Islet of Langerhans (tissue), 1 donor: ENCODE data around the gene GBP5.
"Not testable (repeated sequence)": the region's sequence is repeated elsewhere in the genome, so short reads cannot be mapped to it uniquely, and the experiment has no call there.

Experiments
- FAIRE-seq: peaks from one replicate; lab custom pipeline; 2011; peaks lifted over from hg19 to GRCh38; lab: Jason Lieb, UNC

The GBP5 gene

GRCh38 chr1:89272269-89273041, at the start of gene GBP5:
Gene GBP5 (minus strand): TSS chr1:89272860. CDS start chr1:89269555, 3,305 bp downstream.
- not testable (repeated sequence) for FAIRE-seq

DNA sequence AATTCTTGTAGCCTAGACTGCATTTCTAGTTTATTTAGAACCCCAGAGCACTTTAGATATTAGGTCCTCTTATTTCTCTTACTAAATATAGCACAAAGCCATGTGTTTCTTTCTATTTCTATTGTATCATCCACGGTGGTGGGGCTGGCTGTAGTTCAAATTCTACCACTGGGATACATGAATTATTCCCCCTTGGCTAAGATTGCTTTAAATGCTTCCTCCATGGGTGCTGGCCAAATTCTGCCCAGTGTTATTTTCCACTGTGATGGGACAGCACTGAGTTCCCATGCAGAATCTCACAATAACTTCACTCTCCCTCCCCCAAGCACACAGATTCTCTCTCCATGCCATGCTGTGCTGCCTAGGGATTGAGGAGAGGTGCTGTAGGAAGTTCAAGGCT, 49.7 kb upstream of the GBP5 start:
- FAIRE-seq = no peak

DNA sequence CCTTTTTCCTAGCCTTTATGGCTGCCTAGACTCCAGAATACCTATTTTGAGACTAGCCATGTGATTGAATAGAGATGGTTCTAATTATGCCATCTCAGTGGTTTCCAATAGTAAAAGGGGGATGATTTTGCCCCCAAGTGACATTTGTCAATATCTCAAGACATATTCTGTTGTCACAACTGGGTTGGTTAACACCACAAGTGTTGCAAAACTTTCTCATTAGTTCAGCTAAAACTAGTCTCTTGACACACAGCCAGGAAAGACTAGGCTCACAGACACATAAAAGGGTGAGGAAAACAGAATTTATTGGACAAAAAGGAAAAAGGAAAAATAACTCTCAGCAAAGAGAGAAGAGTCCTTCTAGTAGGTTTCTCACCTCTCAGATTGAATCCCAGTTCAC, 39.9 kb upstream of the GBP5 start:
- FAIRE-seq = no peak

GRCh38 chr1:89311757-89312156, 39.1 kb upstream of the GBP5 start:
- no peak for FAIRE-seq

GRCh38 chr1:89310976-89311375, 38.3 kb upstream of the GBP5 start:
- FAIRE-seq = no peak

DNA sequence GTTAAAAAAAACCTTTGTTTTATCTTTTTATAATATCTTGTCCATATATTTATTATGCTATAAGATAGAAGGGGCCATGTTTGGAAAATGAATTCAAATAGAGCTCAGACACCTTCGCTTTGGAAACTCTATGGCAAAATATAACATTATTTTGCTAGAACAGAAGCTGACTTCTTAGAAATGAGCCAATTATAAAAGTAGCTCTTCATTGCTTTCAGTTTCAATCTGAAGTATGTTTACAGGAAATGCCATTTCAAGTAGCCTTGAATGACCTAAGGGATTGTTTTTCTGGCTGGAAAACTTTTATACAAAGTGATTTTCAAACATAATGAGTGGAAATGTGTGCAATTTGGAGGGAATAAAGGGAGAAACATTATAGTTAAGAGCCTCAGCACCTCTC, 37.8 kb upstream of the GBP5 start:
- no peak for FAIRE-seq

DNA sequence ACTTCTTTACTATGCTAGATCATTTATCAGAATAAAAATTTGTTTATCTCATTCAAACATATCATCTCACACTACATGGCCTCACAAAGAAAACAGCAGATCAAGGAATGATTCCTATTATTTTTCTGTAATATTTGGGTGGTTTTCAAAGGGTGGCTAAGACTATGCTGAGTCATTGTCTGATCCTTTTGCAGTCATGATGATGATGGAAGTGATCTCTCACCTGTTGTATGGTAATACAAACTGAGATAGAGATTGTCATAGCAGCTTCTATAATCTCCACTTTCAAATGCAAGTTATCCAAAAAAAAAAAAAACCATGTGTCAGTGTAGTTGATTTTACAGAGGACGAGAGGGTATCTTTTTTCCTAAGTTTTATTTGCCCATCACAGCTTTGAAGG, 37.2 kb upstream of the GBP5 start:
- FAIRE-seq = no peak

- FAIRE-seq = no peak
Measured at GRCh38 chr1:89306273-89306672, 33.6 kb upstream of the GBP5 start.

DNA sequence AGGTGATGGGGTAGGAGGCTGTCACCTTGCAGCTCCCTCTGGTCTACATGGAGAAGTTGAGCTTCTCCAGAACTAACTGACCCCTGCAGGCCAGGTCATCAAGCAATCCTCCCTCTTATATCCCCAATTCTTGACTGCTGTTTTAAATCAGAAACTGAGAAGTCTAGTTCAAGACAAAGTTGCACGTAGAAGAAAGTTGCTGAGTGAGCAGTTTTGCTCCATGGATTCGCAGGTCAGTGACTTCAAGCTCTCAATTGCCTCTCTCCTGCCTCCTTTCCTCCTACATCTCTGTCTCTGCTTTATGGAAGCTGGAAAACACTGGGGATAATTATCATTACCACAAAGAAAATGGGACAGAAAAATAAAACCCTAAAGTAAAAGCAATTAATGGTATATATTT, 32.8 kb upstream of the GBP5 start:
- FAIRE-seq = no peak

DNA sequence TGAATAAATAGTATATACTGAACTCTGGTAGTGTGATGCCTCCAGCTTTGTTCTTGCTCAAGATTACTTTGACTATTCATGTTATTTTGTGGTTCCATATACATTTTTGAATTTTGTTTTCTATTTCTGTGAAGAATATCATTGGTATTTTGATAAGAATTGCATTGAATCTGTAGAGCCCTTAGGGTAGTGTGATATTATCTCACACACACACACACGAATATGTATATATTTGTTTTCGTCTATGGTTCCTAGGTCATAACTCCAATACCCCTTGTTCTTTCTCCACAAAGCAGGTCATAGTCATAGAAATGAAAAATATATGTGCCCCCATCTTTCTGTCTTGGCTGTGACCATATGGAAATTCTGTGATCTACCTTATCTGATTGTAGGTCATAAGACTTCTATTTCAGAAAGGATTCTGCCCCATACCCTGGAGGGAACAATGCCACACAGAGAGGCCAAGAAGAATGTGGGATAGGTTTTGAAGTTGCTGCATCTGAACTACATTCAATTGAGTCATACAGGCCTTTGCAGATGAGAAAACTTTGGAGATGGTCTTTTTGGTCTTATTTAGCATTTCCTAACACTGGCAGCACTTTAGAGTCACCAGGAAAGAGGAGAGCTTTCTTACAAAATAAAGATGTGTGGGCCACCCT, 32.0 kb upstream of the GBP5 start:
- FAIRE-seq = no peak

DNA sequence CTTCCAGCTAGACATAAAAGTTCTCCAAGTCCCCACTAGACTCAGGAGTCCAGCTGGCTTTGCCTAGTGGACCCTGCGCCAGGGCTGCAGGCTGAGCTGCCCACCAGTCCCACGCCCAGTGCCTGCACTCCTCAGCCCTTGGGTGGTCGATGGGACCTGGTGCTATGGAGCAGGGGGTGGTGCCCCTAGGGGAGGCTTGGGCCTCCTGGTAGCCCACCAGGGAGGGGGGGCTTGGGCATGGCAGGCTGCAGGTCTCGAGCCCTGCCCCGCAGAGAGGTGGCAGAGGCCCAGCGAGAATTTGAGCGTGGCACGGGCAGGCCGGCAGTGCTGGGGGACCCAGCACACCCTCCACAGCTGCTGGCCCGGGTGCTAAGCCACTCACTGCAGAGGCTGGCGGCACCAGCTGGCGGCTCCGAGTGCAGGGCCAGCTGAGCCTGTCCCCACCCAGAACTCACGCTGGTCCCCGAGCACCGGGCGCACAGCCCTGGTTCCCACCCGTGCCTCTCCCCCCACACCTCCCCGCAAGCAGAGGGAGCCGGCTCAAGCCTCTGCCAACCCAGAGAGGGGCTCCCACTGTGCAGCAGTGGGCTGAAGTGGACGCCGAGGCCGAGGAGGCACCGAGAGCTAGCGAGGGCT, 30.2 kb upstream of the GBP5 start:
- no peak for FAIRE-seq

DNA sequence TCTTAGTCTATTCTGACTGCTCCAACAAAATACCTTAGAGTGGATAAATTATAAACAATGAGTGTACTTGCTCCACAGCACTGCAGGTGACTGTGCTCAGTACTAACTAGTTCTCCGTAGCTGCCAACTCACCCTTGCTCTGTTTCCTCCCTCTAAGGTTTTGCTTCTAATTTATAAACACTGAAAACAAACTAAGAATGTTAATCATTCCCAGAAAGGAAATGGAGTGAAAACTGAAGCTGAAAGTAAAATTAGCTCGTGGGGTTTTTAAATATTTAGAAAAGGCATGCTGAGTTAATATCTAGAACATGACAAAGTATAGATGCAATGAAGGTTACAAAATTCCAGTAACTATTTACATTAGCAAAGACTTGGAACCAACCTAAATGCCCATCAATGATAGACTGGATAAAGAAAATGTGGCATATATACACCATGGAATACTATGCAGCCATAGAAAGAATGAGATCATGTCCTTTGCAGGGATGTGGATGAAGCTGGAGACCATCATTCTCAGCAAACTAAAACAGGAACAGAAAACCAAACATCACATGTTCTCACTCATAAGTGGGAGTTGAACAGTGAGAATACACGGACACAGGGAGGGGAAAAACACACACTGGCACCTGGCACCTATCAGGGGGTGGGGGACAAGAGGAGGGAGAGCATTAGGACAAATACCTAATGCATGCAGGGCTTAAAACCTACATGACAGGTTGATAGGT, 27.2 kb upstream of the GBP5 start:
- not testable (repeated sequence) for FAIRE-seq

- FAIRE-seq = no peak
Measured at GRCh38 chr1:89298461-89298860, 25.8 kb upstream of the GBP5 start.

DNA sequence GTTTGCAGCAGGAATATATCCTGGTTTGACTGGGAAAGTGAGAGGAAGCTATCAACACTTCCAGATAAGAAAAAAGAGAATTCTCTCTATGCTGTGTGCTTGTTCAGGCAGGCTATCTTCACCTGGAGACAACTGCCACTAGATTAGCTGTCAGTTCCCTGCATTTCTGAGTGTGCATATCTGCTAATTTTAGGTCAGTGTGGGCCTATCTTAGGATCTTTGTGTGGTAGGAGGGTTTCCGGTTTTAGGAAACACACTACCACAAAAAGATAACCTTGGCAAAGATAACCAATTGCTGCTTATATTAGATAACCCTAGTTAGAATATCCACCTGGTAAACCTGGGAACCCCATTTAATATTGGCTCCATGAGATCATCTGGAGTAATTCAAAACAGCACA, 22.5 kb upstream of the GBP5 start:
- FAIRE-seq = no peak

DNA sequence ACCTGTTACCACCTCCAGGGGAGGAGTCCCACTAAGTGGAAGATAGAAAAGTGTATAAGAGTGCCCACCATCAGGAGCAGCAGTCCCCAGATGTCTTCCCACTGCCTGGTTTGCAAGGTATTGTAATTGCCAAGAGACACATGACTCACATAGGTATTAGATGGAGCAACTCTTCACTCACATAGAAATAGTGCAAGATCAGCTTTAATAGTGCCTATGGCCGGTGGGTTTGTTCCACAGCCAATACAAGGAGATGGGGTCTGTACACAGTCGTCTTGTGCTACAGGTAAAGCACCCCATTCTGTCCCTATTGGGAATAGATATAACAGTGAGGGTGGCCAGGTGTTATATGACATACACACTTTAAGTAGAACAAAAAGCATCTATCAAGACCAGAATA, 18.6 kb upstream of the GBP5 start:
- FAIRE-seq = no peak

GRCh38 chr1:89288051-89288340, 15.3 kb upstream of the GBP5 start:
- FAIRE-seq = no peak

- FAIRE-seq = no peak
Measured at GRCh38 chr1:89287181-89288050, 14.8 kb upstream of the GBP5 start.

- FAIRE-seq = no peak
Measured at GRCh38 chr1:89286549-89287180, 14.0 kb upstream of the GBP5 start.

- no peak for FAIRE-seq
Measured at GRCh38 chr1:89285745-89286380, 13.2 kb upstream of the GBP5 start.

GRCh38 chr1:89284078-89284763, 11.6 kb upstream of the GBP5 start:
- FAIRE-seq = not testable (repeated sequence)
